Measurements from ENCODE around the gene PRPF19. TPM values are rescaled to one million over a fixed set of nuclear protein-coding genes. Genes with fewer than 3 reads are reported as not detected.
"Not testable (repeated sequence)": the region's sequence is repeated elsewhere in the genome, so short reads cannot be mapped to it uniquely, and the experiment has no call there.

The PRPF19 gene
- total RNA-seq, 1 donor from 2014 or later = 36.5 TPM

DNA sequence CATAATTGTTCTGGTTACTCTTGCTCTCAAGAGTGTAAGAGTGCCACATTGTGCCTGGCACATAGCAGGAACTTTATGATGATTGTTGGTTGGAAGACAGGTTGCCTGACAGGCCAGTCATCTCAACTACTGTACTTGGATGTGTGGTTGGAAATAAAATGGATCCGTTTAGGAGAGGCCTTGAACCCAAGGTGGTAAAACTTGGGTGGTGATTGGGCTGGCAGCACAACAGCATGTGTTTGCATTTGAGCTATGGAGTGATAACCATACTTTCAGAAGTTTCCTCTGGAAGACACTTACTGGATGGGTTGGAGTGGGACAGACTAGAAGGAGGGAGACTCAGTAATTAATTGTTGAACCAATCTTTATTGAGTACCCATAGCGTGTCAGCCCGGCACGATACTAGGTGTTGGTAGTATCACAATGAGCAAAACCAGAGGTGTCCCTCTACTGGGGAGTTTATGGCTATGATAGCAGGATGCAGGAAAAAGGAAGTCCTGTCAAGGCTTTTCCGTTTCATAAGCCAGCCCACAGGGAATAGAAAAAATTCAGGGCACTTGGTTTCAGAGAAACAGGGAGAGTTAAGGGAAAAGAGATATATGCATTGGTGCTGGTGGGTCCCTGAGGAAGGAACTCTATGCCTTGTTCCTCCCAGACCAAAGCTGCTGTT, 4.5 kb upstream of the PRPF19 start:
- Histone ChIP-seq H3K36me3 (no peaks in the 10 kb centered on the region), H3K27ac (replicated peaks) (peak overlapping the region; percentile 70), H3K4me3 (no peak overlapping the region), H3K4me1 (peaks cover 62% of the 10 kb centered on the region), H3K9me3 (replicated peaks) (no peaks in the 10 kb centered on the region), H3K27me3 (ENCODE audit: low read depth) (no peaks in the 10 kb centered on the region)
- DNase-seq = no peak
- intact Hi-C loops (cut with micrococcal nuclease) = no loop called here
- TF ChIP-seq, protein P1, sequence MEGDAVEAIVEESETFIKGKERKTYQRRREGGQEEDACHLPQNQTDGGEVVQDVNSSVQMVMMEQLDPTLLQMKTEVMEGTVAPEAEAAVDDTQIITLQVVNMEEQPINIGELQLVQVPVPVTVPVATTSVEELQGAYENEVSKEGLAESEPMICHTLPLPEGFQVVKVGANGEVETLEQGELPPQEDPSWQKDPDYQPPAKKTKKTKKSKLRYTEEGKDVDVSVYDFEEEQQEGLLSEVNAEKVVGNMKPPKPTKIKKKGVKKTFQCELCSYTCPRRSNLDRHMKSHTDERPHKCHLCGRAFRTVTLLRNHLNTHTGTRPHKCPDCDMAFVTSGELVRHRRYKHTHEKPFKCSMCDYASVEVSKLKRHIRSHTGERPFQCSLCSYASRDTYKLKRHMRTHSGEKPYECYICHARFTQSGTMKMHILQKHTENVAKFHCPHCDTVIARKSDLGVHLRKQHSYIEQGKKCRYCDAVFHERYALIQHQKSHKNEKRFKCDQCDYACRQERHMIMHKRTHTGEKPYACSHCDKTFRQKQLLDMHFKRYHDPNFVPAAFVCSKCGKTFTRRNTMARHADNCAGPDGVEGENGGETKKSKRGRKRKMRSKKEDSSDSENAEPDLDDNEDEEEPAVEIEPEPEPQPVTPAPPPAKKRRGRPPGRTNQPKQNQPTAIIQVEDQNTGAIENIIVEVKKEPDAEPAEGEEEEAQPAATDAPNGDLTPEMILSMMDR (IDR thresholded peaks at IDR 0.05; ENCODE audit: borderline replicate concordance) = peak; percentile 42

DNA sequence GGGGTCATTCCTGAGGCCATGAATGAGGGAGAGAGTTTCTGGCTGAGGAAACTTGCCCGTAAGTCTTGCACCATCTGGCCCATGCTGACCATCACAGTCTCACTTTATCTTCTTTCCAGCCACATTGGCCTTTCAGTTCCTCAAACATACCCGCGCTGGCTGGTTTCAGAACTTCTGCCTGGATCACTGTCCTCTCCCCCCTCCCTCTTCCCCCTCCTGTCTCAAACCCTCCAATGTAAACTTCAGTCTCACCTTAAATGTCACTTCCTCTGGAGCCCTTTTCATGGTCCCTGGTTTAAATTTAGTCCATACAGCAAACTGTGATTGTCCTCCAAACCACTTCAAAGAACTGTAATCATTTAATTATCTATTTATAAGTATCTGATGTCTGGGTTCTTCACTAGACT, 3.9 kb upstream of the PRPF19 start:
- Histone ChIP-seq H3K4me3 (no peak overlapping the region), H3K27ac (replicated peaks) (no peak overlapping the region), H3K36me3 (no peaks in the 10 kb centered on the region), H3K4me1 (peaks cover 62% of the 10 kb centered on the region), H3K9me3 (replicated peaks) (no peaks in the 10 kb centered on the region), H3K27me3 (ENCODE audit: low read depth) (no peaks in the 10 kb centered on the region)
- DNase-seq = no peak
- intact Hi-C loops (cut with micrococcal nuclease) = no loop called here
- TF ChIP-seq, protein P1 (IDR thresholded peaks at IDR 0.05; ENCODE audit: borderline replicate concordance) = no peak

DNA sequence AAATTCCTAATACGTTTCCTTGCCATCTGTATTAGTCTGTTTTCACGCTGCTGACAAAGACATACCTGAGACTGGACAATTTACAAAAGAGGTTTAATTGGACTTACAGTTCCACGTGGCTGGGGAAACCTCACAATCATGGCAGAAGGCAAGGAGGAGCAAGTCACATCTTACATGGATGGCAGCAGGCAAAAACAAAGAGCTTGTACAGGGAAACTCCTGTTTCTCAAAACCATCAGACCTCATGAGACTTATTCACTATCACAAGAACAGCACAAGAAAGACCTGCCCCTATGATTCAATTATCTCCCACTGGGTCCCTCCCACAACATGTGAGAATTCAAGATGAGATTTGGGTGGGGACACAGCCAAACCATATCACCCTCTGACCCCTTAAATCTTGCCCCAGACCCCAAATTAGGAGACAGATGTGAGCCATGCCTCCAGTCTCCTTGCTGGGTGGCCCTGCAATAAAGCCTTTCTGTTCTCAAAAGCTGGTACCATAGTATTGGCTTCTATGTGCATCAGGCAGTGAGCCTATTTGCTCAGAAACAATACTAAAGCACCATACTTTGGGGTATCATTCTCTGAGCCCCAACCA, 3.4 kb upstream of the PRPF19 start:
- H3K4me1 ChIP-seq = peaks cover 62% of the 10 kb centered on the region

DNA sequence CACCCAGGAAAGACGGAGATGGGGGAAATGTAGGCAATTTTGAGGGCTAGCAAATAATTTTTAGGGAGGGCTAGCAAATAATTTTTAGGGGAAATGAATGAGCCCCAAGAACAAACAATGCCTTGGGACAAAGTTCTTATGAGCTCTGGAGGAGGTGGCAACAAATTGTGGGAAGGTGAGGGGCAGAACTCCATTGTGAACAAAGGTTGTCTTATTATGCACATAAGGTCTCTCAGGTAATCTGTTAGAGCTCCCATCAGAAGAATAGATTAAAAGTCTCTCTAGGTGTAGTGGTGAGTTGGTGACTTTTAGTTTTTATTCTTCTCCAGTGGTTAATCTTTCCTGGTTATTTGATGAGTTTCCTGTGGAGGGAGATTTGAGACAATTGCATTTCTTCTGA, 2.4 kb upstream of the PRPF19 start:
- Histone ChIP-seq H3K9me3 (replicated peaks) (no peaks in the 10 kb centered on the region), H3K4me1 (peaks cover 64% of the 10 kb centered on the region), H3K36me3 (peaks cover under 1% of the 10 kb centered on the region), H3K27me3 (ENCODE audit: low read depth) (no peaks in the 10 kb centered on the region), H3K4me3 (no peak overlapping the region), H3K27ac (replicated peaks) (no peak overlapping the region)
- intact Hi-C loops (cut with micrococcal nuclease) = no loop called here
- TF ChIP-seq, protein P1 (IDR thresholded peaks at IDR 0.05; ENCODE audit: borderline replicate concordance) = no peak
- DNase-seq = no peak

More for the DNA sequence above, 3.4 kb upstream of the PRPF19 start:
- DNase-seq; H3K27ac ChIP-seq (replicated peaks); H3K36me3 ChIP-seq; intact Hi-C loops (cut with micrococcal nuclease); H3K4me3 ChIP-seq; H3K27me3 ChIP-seq (ENCODE audit: low read depth); H3K9me3 ChIP-seq (replicated peaks): not testable (repeated sequence)

DNA sequence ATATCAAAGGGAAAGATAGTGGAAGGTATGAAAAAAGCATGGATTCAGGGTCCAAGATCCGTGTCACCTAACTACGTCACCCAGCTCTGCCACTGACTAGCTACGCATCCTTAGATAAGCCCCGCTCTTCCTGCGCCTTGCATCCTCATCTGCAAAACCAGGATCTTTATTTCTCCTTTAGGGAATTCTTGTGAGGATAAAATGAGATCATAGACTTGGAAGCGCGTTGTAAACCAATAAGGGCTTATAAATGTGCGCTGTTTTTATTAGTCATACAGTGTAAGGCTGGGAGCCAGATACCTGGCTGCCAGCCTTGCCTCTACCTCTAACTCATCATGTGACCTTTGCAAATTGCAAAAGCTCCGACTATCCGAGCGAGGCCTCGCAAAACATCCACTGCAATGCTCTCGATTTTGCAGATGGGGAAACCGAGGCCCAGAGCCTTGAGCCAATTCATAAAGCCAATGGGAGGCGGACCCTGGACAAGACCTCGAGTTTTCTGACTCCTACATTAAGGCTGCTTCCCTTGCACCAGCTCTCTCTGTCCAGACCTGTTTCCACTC, 753 bp downstream of the PRPF19 start:
- intact Hi-C loops (cut with micrococcal nuclease) = no loop called here
- peak overlapping the region; percentile 90 for H3K4me3 ChIP-seq

More for the DNA sequence above, 753 bp downstream of the PRPF19 start:
- Histone ChIP-seq H3K27ac (replicated peaks) (peak overlapping the region; percentile 94), H3K36me3 (peaks cover 32% of the 10 kb centered on the region), H3K9me3 (replicated peaks) (no peaks in the 10 kb centered on the region), H3K4me1 (peaks cover 49% of the 10 kb centered on the region), H3K27me3 (ENCODE audit: low read depth) (no peaks in the 10 kb centered on the region)
- TF ChIP-seq, protein P1 (IDR thresholded peaks at IDR 0.05; ENCODE audit: borderline replicate concordance) = no peak
- DNase-seq = no peak
